Measurements from ENCODE around the gene ADIPOR1.
A peak's percentile ranks its signal among the peaks of the same experiment; 100 is the strongest.
"Not testable (repeated sequence)": the region's sequence is repeated elsewhere in the genome, so short reads cannot be mapped to it uniquely, and the experiment has no call there.

The ADIPOR1 gene

GRCh38 chr1:202936409-202936808 is 21.7 kb downstream of the ADIPOR1 start:
- not testable (repeated sequence) for DNase-seq (ENCODE audit: low read depth in 2 of 2)

GRCh38 chr1:202935844-202936243 is 22.3 kb downstream of the ADIPOR1 start:
- no peak for DNase-seq (ENCODE audit: low read depth in 2 of 2)

- no peak for DNase-seq (ENCODE audit: low read depth in 2 of 2)
Observed at GRCh38 chr1:202934755-202935154, 23.4 kb downstream of the ADIPOR1 start.

- no peak for DNase-seq (ENCODE audit: low read depth in 2 of 2)
Observed at GRCh38 chr1:202932476-202932875, 25.6 kb downstream of the ADIPOR1 start.

GRCh38 chr1:202926581-202927491 is 31.3 kb downstream of the ADIPOR1 start, which contains the start of gene KLHL12:
KLHL12 (minus strand) TSS chr1:202927234; CDS start chr1:202925162, 2,072 bp downstream.
- peak; percentile 93 to 94 for DNase-seq (ENCODE audit: low read depth in 2 of 2)

GRCh38 chr1:202923533-202923932 is 34.6 kb downstream of the ADIPOR1 start:
- DNase-seq (ENCODE audit: low read depth in 2 of 2) = no peak

- no peak for DNase-seq (ENCODE audit: low read depth in 2 of 2)
Observed at GRCh38 chr1:202919615-202920014, 38.5 kb downstream of the ADIPOR1 start.

- no peak for DNase-seq (ENCODE audit: low read depth in 2 of 2)
Observed at GRCh38 chr1:202915146-202915545, 43.0 kb downstream of the ADIPOR1 start.

GRCh38 chr1:202912476-202912875 is 45.6 kb downstream of the ADIPOR1 start:
- not testable (repeated sequence) for DNase-seq (ENCODE audit: low read depth in 2 of 2)

- no peak for DNase-seq (ENCODE audit: low read depth in 2 of 2)
Observed at GRCh38 chr1:202909494-202909893, 48.6 kb downstream of the ADIPOR1 start.

- DNase-seq (ENCODE audit: low read depth in 2 of 2) = no peak
Observed at GRCh38 chr1:202908998-202909397, 49.1 kb downstream of the ADIPOR1 start.

- DNase-seq (ENCODE audit: low read depth in 2 of 2) = no peak
Observed at GRCh38 chr1:202905331-202905730, 52.8 kb downstream of the ADIPOR1 start.

GRCh38 chr1:202903808-202904207 is 54.3 kb downstream of the ADIPOR1 start:
- not testable (repeated sequence) for DNase-seq (ENCODE audit: low read depth in 2 of 2)

- no peak for DNase-seq (ENCODE audit: low read depth in 2 of 2)
Observed at GRCh38 chr1:202901555-202901954, 56.6 kb downstream of the ADIPOR1 start.

- no peak for DNase-seq (ENCODE audit: low read depth in 2 of 2)
Observed at GRCh38 chr1:202892501-202892900, 65.6 kb downstream of the ADIPOR1 start.

All from stimulated activated CD8-positive, alpha-beta memory T cell treated with anti-CD3 and anti-CD28 coated beads, Interleukin-2, amount 100 ng/mL, for 48 hours (primary cell).